HG03342 (cell line): ENCODE results near the gene HAS3.
A peak's percentile ranks its signal among the peaks of the same experiment; 100 is the strongest.
"Not testable (repeated sequence)": the region's sequence is repeated elsewhere in the genome, so short reads cannot be mapped to it uniquely, and the experiment has no call there.

Source experiments
- ATAC-seq: cut with Tn5 transposase; IDR thresholded peaks from one replicate; pipeline ENCODE4 v1.9.1; 2021; ENCODE audit warnings: mild to moderate bottlenecking, moderate library complexity; ENCODE audit not compliant: unreplicated experiment

The HAS3 gene

GRCh38 chr16:69115837-69116236, 10.4 kb downstream of the HAS3 start:
- no peak for ATAC-seq

- ATAC-seq = no peak
Observed at GRCh38 chr16:69116256-69116875, 10.9 kb downstream of the HAS3 start.

GRCh38 chr16:69116906-69117305, 11.5 kb downstream of the HAS3 start:
- no peak for ATAC-seq

GRCh38 chr16:69118468-69118867, 13.0 kb downstream of the HAS3 start:
- no peak for ATAC-seq

- no peak for ATAC-seq
Observed at GRCh38 chr16:69118994-69119393, 13.5 kb downstream of the HAS3 start.

GRCh38 chr16:69119536-69119935, 14.1 kb downstream of the HAS3 start:
- no peak for ATAC-seq

GRCh38 chr16:69120096-69120664, 14.7 kb downstream of the HAS3 start:
- ATAC-seq = no peak

- no peak for ATAC-seq
Observed at GRCh38 chr16:69123910-69124309, 18.5 kb downstream of the HAS3 start.

GRCh38 chr16:69124406-69124805, 19.0 kb downstream of the HAS3 start:
- not testable (repeated sequence) for ATAC-seq

GRCh38 chr16:69124961-69125360, 19.5 kb downstream of the HAS3 start:
- ATAC-seq = not testable (repeated sequence)

- no peak for ATAC-seq
Observed at GRCh38 chr16:69126221-69126620, 20.8 kb downstream of the HAS3 start.

- ATAC-seq = not testable (repeated sequence)
Observed at GRCh38 chr16:69126801-69127200, 21.3 kb downstream of the HAS3 start.

- ATAC-seq = no peak
Observed at GRCh38 chr16:69127966-69128510, 22.6 kb downstream of the HAS3 start.

- ATAC-seq = no peak
Observed at GRCh38 chr16:69130461-69130860, 25.0 kb downstream of the HAS3 start.

- ATAC-seq = no peak
Observed at GRCh38 chr16:69131167-69131838, 25.9 kb downstream of the HAS3 start.

GRCh38 chr16:69131839-69132423, 26.5 kb downstream of the HAS3 start:
- peak; percentile 27 for ATAC-seq

- ATAC-seq = peak; percentile 88
Observed at GRCh38 chr16:69132424-69133252, 27.2 kb downstream of the HAS3 start, which contains the start of the genes CHTF8 and UTP4. TSS of gene CHTF8 (minus strand) at chr16:69132588. CDS start at chr16:69121458, 11,130 bp downstream. TSS of gene UTP4 (plus strand) at chr16:69132649. CDS start at chr16:69133460, 811 bp downstream.

- ATAC-seq = no peak
Observed at GRCh38 chr16:69133373-69133954, 28.0 kb downstream of the HAS3 start.

- ATAC-seq = no peak
Observed at GRCh38 chr16:69138608-69139007, 33.2 kb downstream of the HAS3 start.

- ATAC-seq = not testable (repeated sequence)
Observed at GRCh38 chr16:69139464-69139863, 34.0 kb downstream of the HAS3 start.
